Mesothelial cell of epicardium (in vitro differentiated cells): ENCODE data around the gene SEPTIN11. TPM values are rescaled to one million over a fixed set of nuclear protein-coding genes. Genes with fewer than 3 reads are reported as not detected.

ENCODE experiments used
- DNase-seq, 2 experiments: peaks; one replicate each; pipeline ENCODE4 v3.0.0; 2021; ENCODE audit warnings: low spot score in 2 of 2; ENCODE audit not compliant: unreplicated experiment in 2 of 2
- H3K27ac Mint-ChIP-seq: 2 replicates; pipeline ENCODE4 v1.8.0; 2021; ENCODE audit warnings: mixed read lengths
- H3K27me3 Mint-ChIP-seq: 2 replicates; pipeline ENCODE4 v1.8.0; 2021; ENCODE audit warnings: low read depth, mixed read lengths
- H3K36me3 Mint-ChIP-seq: 2 replicates; pipeline ENCODE4 v1.8.0; 2021; ENCODE audit warnings: mixed read lengths
- H3K4me1 Mint-ChIP-seq: 2 replicates; pipeline ENCODE4 v1.8.0; 2021; ENCODE audit warnings: mixed read lengths
- H3K4me3 Mint-ChIP-seq: 2 replicates; pipeline ENCODE4 v1.8.0; 2021; ENCODE audit warnings: mild to moderate bottlenecking, moderate library complexity, mixed read lengths
- H3K9me3 Mint-ChIP-seq: 2 replicates; pipeline ENCODE4 v1.8.0; 2021; ENCODE audit warnings: mixed read lengths
- total RNA-seq: library from RNA; stranded (reverse); gene quantifications from 3 replicates; pipeline ENCODE4 v1.2.1, GENCODE V29; 2021
- TF ChIP-seq, protein P1 (sequence below): fragments of 200-600 bp; sonication (generic); IDR thresholded peaks from one replicate; pipeline ENCODE4 v1.5.0; 2021; ENCODE audit warnings: antibody characterized with exemption; ENCODE audit not compliant: unreplicated experiment

The SEPTIN11 gene
- total RNA-seq, 1 donor from 2014 or later = 88.5 TPM

GRCh38 chr4:76989391-76990061, 40.0 kb downstream of the SEPTIN11 start:
- Mint-ChIP-seq H3K27me3 (no peaks in the 10 kb centered on the region), H3K27ac (no peak overlapping the region), H3K4me3 (no peak overlapping the region), H3K4me1 (peaks cover 27% of the 10 kb centered on the region), H3K9me3 (peaks cover 8% of the 10 kb centered on the region), H3K36me3 (peaks cover 9% of the 10 kb centered on the region)
- TF ChIP-seq, protein P1, sequence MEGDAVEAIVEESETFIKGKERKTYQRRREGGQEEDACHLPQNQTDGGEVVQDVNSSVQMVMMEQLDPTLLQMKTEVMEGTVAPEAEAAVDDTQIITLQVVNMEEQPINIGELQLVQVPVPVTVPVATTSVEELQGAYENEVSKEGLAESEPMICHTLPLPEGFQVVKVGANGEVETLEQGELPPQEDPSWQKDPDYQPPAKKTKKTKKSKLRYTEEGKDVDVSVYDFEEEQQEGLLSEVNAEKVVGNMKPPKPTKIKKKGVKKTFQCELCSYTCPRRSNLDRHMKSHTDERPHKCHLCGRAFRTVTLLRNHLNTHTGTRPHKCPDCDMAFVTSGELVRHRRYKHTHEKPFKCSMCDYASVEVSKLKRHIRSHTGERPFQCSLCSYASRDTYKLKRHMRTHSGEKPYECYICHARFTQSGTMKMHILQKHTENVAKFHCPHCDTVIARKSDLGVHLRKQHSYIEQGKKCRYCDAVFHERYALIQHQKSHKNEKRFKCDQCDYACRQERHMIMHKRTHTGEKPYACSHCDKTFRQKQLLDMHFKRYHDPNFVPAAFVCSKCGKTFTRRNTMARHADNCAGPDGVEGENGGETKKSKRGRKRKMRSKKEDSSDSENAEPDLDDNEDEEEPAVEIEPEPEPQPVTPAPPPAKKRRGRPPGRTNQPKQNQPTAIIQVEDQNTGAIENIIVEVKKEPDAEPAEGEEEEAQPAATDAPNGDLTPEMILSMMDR = no peak
- no peak for DNase-seq

- Mint-ChIP-seq H3K4me1 (peaks cover 17% of the 10 kb centered on the region), H3K27ac (no peak overlapping the region), H3K36me3 (peaks cover 10% of the 10 kb centered on the region), H3K4me3 (no peak overlapping the region), H3K27me3 (no peaks in the 10 kb centered on the region), H3K9me3 (peaks cover 8% of the 10 kb centered on the region)
- no peak for DNase-seq
- TF ChIP-seq, protein P1 = no peak
These were observed 40.9 kb downstream of the SEPTIN11 start for GRCh38 chr4:76990288-76991080.

GRCh38 chr4:76991161-76991660, 41.7 kb downstream of the SEPTIN11 start:
- Mint-ChIP-seq H3K36me3 (peaks cover 15% of the 10 kb centered on the region), H3K4me3 (no peak overlapping the region), H3K9me3 (peaks cover 8% of the 10 kb centered on the region), H3K27me3 (no peaks in the 10 kb centered on the region), H3K27ac (no peak overlapping the region), H3K4me1 (peaks cover 10% of the 10 kb centered on the region)
- no peak for DNase-seq
- TF ChIP-seq, protein P1 = no peak

DNA sequence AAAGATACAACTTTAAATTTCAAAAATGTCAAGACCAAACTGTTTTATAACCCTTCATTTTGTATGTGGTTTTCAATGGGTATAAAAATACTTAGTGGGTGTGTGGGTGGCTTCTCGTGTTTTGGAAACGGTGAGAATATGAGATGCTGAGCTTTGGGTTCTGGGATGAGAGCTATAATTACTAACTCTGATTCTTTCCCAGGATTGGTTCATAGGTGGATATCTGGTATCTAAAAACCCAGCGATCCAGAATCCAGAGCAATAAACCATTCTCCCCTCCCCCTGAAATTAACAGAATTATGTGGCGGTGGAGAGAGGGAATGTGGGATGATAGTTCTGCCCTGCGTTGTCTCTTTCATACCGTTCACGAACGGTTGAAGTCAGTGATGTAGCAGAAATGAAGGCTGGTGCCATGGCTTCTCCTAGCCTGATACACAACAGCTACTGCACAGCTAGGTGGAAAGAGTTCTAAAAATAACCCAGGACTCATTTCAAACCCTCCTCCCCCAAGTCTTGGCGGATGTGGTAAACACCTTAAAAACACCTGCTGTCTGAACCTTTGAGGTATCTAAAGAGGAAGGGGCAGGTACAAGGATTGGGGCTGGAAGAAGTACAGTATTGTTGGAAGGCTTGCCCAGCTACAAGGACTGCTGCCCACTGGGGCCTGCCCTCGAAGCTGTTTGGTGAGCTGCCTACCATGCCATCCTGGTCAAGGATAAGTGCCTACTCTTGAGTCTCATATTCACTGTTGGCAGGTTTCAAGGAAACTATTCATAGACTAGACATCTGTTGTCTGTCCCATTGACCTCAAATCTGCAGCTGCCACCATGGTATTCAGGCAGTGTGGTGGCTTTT, 44.5 kb downstream of the SEPTIN11 start:
- Mint-ChIP-seq H3K27ac (no peak overlapping the region), H3K4me1 (no peaks in the 10 kb centered on the region), H3K9me3 (peaks cover 12% of the 10 kb centered on the region), H3K36me3 (peaks cover 43% of the 10 kb centered on the region), H3K4me3 (no peak overlapping the region), H3K27me3 (no peaks in the 10 kb centered on the region)
- DNase-seq = no peak
- TF ChIP-seq, protein P1 = no peak

DNA sequence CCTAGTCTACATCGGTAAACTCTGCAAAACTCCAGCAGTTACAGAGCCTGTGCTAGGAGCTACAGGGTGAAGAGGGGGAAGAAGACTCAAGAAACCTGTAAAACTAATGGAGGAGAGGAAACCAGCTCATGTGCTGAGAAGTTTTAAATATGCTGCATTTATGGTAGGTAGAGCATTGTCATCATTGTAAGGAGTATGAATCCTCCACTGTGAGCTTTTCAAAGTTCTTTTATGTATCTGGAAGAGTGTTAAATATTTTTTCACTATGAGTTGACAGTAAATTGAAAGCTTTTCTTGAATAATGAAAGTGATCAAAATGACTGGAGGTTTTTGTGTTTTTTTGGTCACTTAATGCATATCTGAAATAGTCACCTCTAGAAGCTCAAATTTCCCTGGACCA, 46.2 kb downstream of the SEPTIN11 start:
- Mint-ChIP-seq H3K27me3 (no peaks in the 10 kb centered on the region), H3K4me1 (peaks cover 5% of the 10 kb centered on the region), H3K36me3 (peaks cover 35% of the 10 kb centered on the region), H3K27ac (no peak overlapping the region), H3K4me3 (no peak overlapping the region), H3K9me3 (peaks cover 5% of the 10 kb centered on the region)
- TF ChIP-seq, protein P1 = no peak
- DNase-seq = no peak
